Measurements from ENCODE around the gene RANBP10.

The RANBP10 gene

DNA sequence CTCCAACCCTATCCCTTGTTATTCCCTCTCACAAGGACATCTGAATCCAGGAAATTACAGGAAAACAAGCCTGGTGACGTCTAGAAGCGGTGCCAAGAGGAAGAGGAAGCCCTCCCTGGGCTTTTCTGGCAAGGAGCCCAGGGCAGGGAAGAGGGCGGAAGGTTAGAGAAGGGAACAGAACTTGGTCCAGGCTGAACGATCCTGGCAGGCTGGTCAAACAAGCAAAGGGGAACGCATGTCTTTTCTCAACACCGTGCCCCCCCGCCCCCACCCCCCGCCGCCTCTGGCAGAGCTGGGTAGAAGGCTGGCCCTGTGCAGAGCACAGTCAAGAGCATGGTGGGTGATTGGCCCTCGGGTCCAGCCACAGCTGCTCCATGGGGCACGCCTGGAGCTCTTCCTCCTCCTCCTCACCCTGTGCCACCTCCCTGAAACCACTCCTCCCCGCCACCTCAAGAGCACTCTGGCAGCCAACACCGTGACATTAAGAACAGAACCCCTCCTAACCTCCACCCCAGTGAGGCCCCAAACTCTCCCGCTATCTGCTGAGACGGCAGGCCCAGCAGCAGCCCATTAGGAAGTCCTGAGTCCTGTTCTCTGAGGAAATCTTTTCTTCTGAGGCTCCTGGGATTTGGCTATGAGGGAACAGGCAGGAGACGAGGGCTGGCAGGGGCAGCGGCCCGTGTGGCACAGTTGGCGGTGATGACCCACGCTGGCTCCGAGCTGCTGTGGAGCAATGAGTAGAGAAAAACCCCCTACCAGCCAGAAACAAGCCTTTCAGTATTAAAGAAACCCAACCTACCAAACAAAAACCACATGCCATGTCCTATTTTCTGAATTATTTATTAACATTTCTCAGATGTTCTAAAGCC is 132.4 kb downstream of the RANBP10 start:
- no peak for DNase-seq

Measured in activated naive CD4-positive, alpha-beta T cell treated with anti-CD3 and anti-CD28 coated beads, Interleukin-2, amount 50 U/mL, for 16 hours (primary cell).